ENCODE measurements around the gene STRADB. TPM values are rescaled to one million over a fixed set of nuclear protein-coding genes. Genes with fewer than 3 reads are reported as not detected.

The STRADB gene
- total and polyA plus RNA-seq, 8 donors: 8.1 to 19.1 (median 11.7) TPM

DNA sequence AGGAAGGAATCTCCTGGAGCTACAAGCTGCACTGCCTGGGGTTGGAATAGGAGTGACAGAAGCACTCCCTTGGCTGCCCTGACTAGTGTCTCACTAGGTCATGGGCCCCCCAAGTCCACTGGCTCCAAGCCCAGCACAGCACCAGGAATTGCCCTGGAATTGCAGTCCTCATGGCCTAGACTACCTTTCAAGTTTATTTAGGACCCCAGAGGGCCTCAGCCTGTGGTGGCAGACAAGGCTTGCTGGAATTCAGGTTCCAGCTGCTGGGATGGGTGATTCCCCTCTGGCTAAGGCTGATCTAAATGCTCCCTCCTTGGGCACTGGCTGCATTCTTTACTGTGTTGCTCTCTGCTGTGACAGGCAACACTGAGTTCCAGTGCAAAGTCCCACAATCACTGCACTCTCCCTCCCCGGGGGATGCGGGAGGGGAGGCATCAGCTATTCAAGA is 14.0 kb downstream of the STRADB start:
- Histone ChIP-seq H3K27ac (peak overlapping the region in 2 of 4 donors; percentile 47 to 50), H3K27me3 (no peaks in the 10 kb centered on the region), H3K4me1 (peaks cover 0 to 16% (median 0%) of the 10 kb centered on the region in 3 donors), H3K9me3 (no peaks in the 10 kb centered on the region), H3K4me3 (no peak overlapping the region), H3K36me3 (peaks cover 0 to 21% (median 3%) of the 10 kb centered on the region in 3 donors)
- no peak for DNase-seq
- ATAC-seq: peak; percentile 21 to 56 (median 40)
- TF ChIP-seq, protein P1, sequence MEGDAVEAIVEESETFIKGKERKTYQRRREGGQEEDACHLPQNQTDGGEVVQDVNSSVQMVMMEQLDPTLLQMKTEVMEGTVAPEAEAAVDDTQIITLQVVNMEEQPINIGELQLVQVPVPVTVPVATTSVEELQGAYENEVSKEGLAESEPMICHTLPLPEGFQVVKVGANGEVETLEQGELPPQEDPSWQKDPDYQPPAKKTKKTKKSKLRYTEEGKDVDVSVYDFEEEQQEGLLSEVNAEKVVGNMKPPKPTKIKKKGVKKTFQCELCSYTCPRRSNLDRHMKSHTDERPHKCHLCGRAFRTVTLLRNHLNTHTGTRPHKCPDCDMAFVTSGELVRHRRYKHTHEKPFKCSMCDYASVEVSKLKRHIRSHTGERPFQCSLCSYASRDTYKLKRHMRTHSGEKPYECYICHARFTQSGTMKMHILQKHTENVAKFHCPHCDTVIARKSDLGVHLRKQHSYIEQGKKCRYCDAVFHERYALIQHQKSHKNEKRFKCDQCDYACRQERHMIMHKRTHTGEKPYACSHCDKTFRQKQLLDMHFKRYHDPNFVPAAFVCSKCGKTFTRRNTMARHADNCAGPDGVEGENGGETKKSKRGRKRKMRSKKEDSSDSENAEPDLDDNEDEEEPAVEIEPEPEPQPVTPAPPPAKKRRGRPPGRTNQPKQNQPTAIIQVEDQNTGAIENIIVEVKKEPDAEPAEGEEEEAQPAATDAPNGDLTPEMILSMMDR (IDR thresholded peaks at IDR 0.05): no peak
- 96 to 98% methylated on average over 2 of the region's 2 CpGs for WGBS, 2 donors
- intact Hi-C loops (cut with DNase I): no loop called here
- FAIRE-seq: no peak

DNA sequence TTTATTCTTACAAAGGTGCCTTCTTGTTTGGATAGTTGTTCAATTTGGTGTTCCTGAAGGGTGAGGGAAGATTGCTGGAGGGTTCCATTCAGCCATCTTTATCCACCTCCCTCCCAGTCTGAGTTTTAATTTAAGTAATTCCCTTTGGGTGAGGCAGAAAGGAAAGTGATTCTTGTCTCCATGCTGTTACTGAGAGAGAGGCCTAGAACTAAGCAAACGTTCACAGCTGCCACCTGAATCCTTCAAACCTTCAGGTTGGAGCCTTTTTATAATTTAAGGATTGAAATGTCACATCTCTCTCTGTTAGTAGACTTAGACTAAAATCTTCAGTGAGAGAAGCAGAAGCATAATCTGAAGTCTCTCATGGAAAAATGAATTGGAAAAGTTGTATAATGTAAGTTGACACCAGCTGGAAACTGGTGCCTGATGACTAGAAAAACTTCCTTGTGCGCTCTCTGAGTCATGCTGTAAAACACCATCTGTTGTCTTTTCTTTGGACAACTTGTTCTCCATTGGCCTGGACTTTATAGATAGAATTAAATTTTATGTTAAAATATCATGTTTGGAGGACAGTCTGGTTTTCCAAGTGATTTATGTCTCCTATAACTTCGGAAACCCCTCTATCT is 14.6 kb downstream of the STRADB start:
- FAIRE-seq (peak; percentile 81), DNase-seq (no peak), ATAC-seq (peak; percentile 76 to 89 (median 86))
- H3K9me3 ChIP-seq: no peaks in the 10 kb centered on the region
- H3K4me1 ChIP-seq: peaks cover 0 to 16% (median 0%) of the 10 kb centered on the region in 3 donors
- no peaks in the 10 kb centered on the region for H3K27me3 ChIP-seq
- 84 to 92% methylated on average over 3 of the region's 3 CpGs for WGBS, 2 donors
- H3K36me3 ChIP-seq: peaks cover 0 to 25% (median 7%) of the 10 kb centered on the region in 3 donors
- H3K27ac ChIP-seq: peak overlapping the region in 2 of 4 donors; percentile 47 to 50
- H3K4me3 ChIP-seq: no peak overlapping the region
- TF ChIP-seq, protein P1 (IDR thresholded peaks at IDR 0.05): no peak
- intact Hi-C loops (cut with DNase I): no loop called here

DNA sequence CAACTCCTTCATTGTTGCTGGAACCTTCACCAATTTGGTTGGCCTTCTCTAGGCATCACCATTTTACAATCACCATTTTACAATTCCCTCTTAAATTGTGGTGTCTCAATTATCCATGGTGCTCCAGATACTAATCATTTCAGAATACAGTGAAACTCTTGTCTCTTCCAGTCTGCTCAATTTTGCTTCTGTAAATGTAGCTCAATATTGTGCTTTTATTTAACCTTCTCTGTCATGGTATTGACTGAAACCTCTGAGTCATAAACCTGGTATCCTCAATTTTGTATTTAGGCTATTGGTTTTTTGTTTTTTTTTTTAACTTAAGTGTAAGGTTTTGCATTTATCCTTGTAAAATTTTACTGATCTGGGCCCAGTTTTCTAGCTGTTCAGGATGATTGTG is 16.1 kb downstream of the STRADB start:
- H3K4me3 ChIP-seq: no peak overlapping the region
- TF ChIP-seq, protein P1 (IDR thresholded peaks at IDR 0.05): no peak
- ATAC-seq: no peak
- H3K27me3 ChIP-seq: no peaks in the 10 kb centered on the region
- intact Hi-C loops (cut with DNase I): no loop called here
- H3K27ac ChIP-seq: no peak overlapping the region
- H3K36me3 ChIP-seq: peaks cover 0 to 22% (median 7%) of the 10 kb centered on the region in 3 donors
- H3K9me3 ChIP-seq: no peaks in the 10 kb centered on the region
- H3K4me1 ChIP-seq: peaks cover 0 to 16% (median 0%) of the 10 kb centered on the region in 3 donors
- DNase-seq: no peak
- FAIRE-seq: no peak

DNA sequence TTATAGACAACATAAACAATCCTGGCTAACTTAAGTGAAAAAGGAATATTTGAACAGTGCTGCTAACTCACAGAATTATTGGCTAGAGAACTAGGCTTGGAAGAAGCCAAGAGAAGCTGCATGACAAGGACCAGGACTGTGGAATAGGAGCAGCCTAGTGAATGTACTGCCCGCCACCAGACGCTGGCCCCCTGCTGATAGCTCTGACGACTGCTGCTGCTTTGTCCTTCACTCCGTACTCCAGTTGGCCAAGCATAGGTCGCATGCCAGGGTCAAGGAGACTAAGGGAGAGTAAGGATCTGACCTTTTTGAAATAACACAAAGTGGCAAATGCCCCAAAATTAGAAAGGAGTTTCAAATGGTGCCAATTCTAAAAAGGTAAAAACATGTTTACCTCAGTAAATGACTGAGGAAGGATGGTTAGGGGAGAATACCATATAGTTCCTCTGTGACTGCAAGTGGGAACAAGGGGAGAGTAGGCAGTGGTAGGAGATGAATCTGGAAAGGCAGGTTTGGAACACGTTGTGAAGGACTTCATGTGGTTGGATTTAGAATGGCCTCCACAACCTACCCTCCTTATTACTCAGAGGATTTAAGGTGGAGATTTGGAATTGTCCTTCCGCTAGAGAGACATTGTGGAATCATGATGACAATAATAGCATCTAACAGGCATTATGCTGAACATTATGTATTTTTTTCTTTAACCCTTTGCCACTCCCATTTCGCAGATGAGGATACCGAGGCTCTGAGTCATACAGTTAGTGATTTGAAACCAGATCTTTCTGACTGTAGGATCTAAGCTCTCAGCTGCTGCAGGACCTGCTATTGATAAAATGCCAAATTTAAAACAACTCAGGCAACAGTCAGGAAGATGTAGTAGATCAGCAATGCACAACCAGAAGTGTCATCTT is 19.5 kb downstream of the STRADB start:
- TF ChIP-seq, protein P1 (IDR thresholded peaks at IDR 0.05): no peak
- DNase-seq (no peak), ATAC-seq (no peak), FAIRE-seq (no peak)
- no peaks in the 10 kb centered on the region for H3K9me3 ChIP-seq
- intact Hi-C loops (cut with DNase I): no loop called here
- no peak overlapping the region for H3K27ac ChIP-seq
- H3K4me3 ChIP-seq: no peak overlapping the region
- peaks cover 0 to 29% (median 7%) of the 10 kb centered on the region in 3 donors for H3K36me3 ChIP-seq
- H3K4me1 ChIP-seq: peaks cover 0 to 12% (median 0%) of the 10 kb centered on the region in 3 donors
- no peaks in the 10 kb centered on the region for H3K27me3 ChIP-seq
- WGBS, 2 donors: 84 to 87% methylated on average over 9 of the region's 9 CpGs
